Measurements from ENCODE around the gene CSNK1D.
A peak's percentile ranks its signal among the peaks of the same experiment; 100 is the strongest.

Gene CSNK1D

GRCh38 chr17:82248815-82249674 lies 24.5 kb downstream of the CSNK1D start:
- no peak for DNase-seq

GRCh38 chr17:82247856-82248671 lies 25.4 kb downstream of the CSNK1D start:
- no peak for DNase-seq

- DNase-seq: no peak
These were observed 26.2 kb downstream of the CSNK1D start for GRCh38 chr17:82247182-82247823.

GRCh38 chr17:82246365-82247181 lies 26.9 kb downstream of the CSNK1D start:
- no peak for DNase-seq

GRCh38 chr17:82246040-82246364 lies 27.5 kb downstream of the CSNK1D start:
- no peak for DNase-seq

- no peak for DNase-seq
These were observed 28.1 kb downstream of the CSNK1D start for GRCh38 chr17:82245134-82246039.

- DNase-seq: no peak
These were observed 28.9 kb downstream of the CSNK1D start for GRCh38 chr17:82244413-82245133.

GRCh38 chr17:82243648-82244412 lies 29.7 kb downstream of the CSNK1D start:
- no peak for DNase-seq

- DNase-seq: no peak
These were observed 30.4 kb downstream of the CSNK1D start for GRCh38 chr17:82242977-82243647.

- DNase-seq: no peak
These were observed 30.9 kb downstream of the CSNK1D start for GRCh38 chr17:82242698-82242976.

GRCh38 chr17:82241926-82242697 lies 31.4 kb downstream of the CSNK1D start:
- DNase-seq: no peak

- no peak for DNase-seq
These were observed 32.1 kb downstream of the CSNK1D start for GRCh38 chr17:82241183-82241925.

GRCh38 chr17:82240506-82241182 lies 32.9 kb downstream of the CSNK1D start:
- DNase-seq: no peak

GRCh38 chr17:82239926-82240505 lies 33.5 kb downstream of the CSNK1D start:
- no peak for DNase-seq

- DNase-seq: no peak
These were observed 34.0 kb downstream of the CSNK1D start for GRCh38 chr17:82239401-82239925.

GRCh38 chr17:82238472-82239201 lies 34.9 kb downstream of the CSNK1D start:
- peak; percentile 65 for DNase-seq

Measured in NCI-H774 (cell line).